ENCODE results near the gene RASAL3.

Gene RASAL3

GRCh38 chr19:15436012-15436825 is 28.1 kb downstream of the RASAL3 start:
- no peak overlapping the region for H3K4me3 ChIP-seq (ENCODE audit: low read depth, low read length)

DNA sequence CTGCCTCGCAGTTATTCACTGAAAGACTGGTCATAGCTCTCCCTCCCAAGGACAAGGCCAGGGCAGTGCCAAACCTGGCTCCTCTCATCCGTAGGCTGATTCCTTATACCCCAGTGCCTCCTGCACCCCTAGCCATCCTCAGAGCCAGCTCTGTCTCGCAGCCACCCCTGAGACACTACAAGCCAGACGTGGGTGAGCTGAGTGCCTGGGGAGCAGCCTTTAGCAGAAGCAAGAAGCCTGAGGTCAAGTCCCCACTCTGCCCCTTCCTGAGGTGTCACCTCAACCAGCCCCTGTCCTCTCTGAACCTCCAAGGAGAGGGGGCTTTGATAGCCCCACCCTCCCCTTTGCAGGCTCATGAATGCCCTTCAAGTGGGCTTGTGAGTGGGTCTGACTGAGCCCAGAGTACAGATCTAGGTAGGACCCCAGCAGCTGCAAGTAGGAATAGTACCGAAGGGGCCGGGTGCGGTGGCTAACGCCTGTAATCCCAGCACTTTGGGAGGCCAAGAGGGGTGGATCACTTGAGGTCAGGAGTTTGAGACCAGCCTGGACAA is 30.8 kb downstream of the RASAL3 start:
- H3K4me3 ChIP-seq (ENCODE audit: low read depth, low read length) = peak overlapping the region; percentile 74

GRCh38 chr19:15432629-15433518 is 31.5 kb downstream of the RASAL3 start:
- H3K4me3 ChIP-seq (ENCODE audit: low read depth, low read length) = peak overlapping the region; percentile 74

DNA sequence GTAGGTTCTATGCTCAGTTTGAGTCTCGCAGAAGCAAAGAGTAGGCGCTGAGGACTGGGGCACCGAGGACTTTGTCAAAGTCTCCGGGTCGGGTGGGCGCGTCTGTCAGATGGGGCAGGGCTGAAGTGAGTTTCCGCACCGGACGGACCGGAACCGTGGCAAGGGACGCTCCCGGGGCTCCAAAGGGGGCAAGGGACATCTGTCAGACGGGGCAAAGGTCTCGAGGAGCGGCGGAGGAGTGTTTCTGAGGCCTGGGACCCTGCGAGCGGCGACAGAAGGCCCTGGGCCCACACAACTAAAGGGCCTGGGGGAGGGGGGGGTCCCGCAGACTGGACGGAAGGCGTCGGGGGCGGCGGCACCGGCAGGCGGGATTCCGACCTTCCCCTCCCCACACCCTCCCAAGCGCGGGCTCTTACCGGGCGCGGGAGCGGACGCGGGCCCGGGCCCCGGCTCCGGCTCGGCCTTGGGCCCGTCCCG is 32.3 kb downstream of the RASAL3 start:
- peak overlapping the region; percentile 81 for H3K4me3 ChIP-seq (ENCODE audit: low read depth, low read length)

GRCh38 chr19:15431396-15432017 is 32.8 kb downstream of the RASAL3 start:
- peak overlapping the region; percentile 81 for H3K4me3 ChIP-seq (ENCODE audit: low read depth, low read length)

DNA sequence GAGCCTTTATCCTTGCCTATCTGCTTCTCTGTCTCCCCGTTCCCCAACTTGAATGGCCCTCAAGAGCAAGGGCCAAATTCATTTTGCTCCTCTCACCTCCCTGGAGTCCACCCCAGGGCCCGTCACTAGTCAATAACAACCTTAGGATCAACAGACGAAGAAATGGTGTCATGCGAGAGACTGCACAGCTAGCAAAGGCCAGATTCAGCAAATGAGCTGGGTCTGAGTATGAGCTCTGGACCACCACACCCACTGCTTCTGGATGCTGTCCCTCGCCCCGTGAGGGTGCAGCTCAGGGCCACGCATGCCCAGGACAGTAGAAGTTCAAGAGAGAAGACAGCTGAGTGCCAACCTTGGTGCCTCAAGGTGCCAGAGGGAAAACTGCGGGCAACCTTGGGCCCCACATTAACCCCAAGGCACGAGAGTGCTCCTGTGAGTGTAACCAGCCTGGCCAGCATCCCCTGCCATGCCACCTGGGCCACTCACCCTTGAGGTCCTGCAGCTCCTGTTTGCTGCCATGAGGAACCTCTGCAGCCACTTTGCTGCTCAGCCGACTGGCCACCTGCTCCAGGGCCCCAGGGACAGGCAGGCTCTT is 33.7 kb downstream of the RASAL3 start:
- H3K4me3 ChIP-seq (ENCODE audit: low read depth, low read length) = no peak overlapping the region

DNA sequence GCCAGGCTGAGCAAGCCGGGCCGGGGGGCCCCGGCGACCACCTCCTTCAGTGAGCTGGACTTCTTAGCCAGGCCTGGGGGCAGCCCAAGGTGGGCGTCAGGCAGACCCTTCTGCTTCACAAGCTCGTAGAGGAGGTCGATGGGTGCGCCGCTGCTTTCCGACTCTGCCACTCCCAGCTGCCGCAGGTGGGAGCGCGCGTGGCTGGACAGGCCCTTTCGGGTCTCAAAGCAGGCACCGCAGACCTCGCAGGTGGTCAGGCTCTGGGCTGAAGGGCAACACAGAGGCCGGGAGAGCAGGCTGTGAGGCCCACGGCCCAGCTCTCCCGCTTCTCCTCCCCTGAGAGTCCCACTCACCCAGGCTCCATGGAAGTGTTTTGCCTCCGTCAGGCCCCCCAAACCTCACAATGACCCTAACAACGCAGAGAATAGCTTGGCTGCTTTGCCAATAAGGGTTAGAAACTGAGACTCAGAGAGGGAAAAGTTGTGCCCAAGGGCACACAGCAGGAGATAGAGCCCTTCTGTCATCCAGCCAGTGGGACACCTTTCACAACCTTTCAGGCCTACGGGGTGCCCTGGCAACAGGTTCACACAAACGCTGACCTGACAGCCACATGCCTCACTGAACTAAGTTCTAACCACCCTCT is 34.4 kb downstream of the RASAL3 start:
- no peak overlapping the region for H3K4me3 ChIP-seq (ENCODE audit: low read depth, low read length)

DNA sequence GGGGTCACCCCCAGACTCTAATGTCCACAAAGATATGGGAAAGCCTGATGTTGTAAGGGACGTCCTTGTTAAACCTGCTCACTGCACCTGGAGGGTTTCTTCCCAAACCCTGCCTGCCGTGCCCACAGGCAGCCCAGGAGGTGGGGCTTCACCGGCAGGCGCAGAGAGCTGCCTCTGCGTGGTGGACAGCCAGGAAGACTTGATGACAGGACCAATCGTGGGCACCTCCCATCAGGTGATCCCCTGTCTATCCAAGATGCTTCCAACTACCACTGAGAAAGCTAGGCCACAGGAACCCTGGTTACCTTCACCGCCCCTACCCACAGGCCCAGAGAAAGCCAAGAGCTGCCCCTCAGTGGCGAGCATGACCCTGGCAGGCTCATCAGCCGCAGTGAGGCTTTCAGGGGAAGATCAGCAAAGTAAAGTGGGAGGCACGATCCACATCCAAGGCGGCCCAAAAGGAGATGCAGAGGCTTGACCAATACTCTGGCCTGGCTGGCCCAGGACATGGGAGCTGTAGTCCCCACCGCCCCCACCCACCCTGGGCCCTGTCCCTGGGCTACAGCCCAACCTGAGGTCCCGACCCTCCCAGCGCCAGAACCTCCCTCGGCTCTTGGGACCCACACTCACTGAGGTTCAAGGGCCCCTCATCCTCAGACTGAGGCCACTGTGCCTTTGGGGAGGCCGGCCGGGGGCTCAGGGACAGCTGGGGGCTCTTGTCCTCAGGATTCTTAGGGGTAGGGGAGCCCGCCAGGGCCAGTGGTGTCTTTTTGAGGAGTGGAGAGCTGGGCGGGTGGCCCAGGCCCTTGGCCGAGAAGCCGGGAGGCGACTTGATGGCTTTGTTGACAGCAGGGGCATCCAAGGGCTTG is 35.2 kb downstream of the RASAL3 start:
- no peak overlapping the region for H3K4me3 ChIP-seq (ENCODE audit: low read depth, low read length)

DNA sequence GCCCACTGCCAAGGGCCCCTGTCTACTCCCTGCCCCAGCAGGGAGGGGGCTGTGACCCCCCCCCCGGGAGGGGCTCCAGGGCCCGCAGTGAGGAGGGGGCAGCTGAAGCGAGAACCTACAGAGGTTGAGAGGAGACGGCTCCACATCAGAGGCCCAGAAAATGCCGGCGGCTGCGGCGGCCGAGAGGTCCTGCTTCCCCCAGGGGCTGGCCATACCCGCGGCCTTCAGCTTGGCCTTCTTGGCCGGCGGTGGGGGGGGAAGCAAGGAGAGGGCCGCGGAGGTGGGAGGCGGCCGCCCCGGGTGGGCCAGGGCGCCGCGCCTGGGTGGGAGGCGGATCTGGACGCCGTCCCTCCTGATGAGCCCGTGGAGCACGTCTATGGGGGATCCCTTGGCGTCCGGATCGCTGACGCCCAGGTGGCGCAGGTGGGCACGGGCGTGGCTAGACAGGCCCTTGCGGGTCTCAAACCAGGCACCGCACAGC is 36.3 kb downstream of the RASAL3 start:
- H3K4me3 ChIP-seq (ENCODE audit: low read depth, low read length) = no peak overlapping the region

- H3K4me3 ChIP-seq (ENCODE audit: low read depth, low read length) = no peak overlapping the region
Observed at GRCh38 chr19:15427350-15427700, 37.0 kb downstream of the RASAL3 start.

- no peak overlapping the region for H3K4me3 ChIP-seq (ENCODE audit: low read depth, low read length)
Observed at GRCh38 chr19:15426485-15427349, 37.6 kb downstream of the RASAL3 start.

- no peak overlapping the region for H3K4me3 ChIP-seq (ENCODE audit: low read depth, low read length)
Observed at GRCh38 chr19:15425321-15425950, 38.9 kb downstream of the RASAL3 start.

DNA sequence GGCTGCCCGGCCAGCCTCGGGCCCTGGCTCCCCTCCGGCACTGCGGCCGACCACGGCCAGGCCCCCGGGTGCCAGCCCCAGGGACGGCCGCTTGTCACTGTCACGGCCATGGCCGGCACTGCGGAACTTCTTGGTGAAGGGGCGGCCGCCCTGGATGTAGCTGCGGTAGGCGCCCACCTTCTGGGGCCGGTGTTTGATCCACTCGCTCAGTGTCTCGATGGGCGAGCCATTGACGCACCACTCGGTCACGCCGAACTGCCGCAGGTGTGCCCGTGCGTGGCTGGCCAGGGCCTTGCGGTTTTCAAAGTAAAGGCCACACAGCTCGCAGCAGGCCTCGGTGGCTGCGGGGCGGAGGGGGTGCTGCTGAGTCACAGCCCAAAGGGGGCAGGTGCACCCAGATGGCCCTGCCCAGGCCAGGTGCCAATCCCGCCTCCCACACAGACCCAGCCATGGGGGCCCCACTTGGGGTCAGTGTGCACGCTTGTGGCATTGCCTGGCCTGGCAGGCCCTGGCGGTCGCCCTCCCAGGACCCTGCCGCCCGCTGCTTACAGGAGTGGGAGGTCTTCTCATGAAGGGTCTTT is 39.6 kb downstream of the RASAL3 start:
- no peak overlapping the region for H3K4me3 ChIP-seq (ENCODE audit: low read depth, low read length)

- H3K4me3 ChIP-seq (ENCODE audit: low read depth, low read length) = no peak overlapping the region
Observed at GRCh38 chr19:15424121-15424520, 40.2 kb downstream of the RASAL3 start.

DNA sequence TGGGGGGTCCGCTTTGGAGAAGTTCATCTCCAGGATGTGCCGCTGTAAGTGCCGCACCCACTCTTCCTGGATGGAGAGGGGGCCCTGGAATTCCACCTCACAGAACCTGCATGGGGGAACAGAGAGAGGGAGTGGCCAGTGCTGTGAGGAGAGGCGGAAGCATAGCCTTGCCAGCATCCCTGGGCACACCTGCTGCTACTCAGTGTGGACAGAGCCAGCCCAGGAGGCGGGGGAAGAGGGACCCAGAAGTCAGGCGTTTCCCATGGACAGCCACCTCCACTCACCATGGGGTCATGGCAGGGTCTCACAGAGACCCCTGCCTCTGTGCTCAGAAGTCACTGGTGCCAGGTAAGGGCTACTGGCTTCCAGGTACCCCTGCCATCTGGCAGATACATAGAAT is 41.2 kb downstream of the RASAL3 start:
- H3K4me3 ChIP-seq (ENCODE audit: low read depth, low read length) = no peak overlapping the region

DNA sequence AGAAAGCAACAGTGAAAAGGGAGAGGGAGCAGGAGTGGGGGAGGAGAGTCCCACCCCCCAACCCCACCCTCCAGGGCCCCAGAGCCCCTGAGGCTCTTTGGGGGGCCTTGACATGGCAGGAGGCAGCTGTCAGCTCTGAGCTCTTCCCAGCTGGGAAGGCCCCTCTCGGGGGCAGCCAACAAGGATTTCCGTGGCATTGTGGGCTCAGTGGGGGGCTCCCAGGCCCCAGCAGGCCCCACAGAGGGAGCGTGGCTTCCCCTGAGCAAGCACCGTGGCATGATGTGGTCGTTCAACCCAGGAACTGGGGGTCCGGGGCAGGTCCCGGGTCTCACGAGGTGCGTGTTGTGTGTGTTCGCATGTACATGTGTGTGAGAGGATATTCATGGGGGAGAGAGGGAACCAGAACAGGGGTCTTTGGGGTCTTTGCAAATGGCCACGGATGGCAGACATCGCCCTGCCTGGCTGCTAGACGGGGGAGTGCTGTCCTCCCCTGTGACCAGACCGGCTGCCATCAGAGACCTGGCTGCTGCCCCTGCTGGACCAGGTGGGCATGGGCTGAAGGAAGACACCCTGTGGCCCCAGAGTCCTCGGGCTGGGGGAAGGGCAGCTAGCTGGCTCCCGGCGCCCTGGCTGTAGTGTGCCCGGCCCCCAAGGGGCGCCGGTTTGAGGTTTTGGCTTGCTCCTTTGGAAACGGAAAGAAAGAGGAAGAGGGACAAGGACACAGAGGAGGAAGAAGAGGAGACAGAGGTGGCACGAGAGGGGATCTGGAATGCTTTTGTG is 41.9 kb downstream of the RASAL3 start:
- no peak overlapping the region for H3K4me3 ChIP-seq (ENCODE audit: low read depth, low read length)
